Measurements from ENCODE around the gene GVQW3. TPM values are rescaled to one million over a fixed set of nuclear protein-coding genes. Genes with fewer than 3 reads are reported as not detected.

The GVQW3 gene
- total and polyA plus RNA-seq, 2 of the 13 experiments (the other 11 are each of a cell fraction or from before 2014, with no cell fraction given): 5.0 to 5.6 TPM

- no peak; the same call in 1 of the 2 replicates for TF ChIP-seq ZXDC (CRISPR knock-in tag; IDR thresholded peaks at IDR 0.05)
- TF ChIP-seq RFX5 (IDR thresholded peaks at IDR 0.05; ENCODE audit: low read depth, low read length): no peak
- TF ChIP-seq KLF9 (CRISPR knock-in tag; IDR thresholded peaks at IDR 0.05; ENCODE audit: low read depth): no peak
- TF ChIP-seq PRPF4 (IDR thresholded peaks at IDR 0.05; ENCODE audit: low read depth, low read length, poor library complexity, severe bottlenecking): no peak
- no peak for TF ChIP-seq SNAI1 (CRISPR knock-in tag; IDR thresholded peaks at IDR 0.05; ENCODE audit: borderline replicate concordance)
- TF ChIP-seq, protein P1, sequence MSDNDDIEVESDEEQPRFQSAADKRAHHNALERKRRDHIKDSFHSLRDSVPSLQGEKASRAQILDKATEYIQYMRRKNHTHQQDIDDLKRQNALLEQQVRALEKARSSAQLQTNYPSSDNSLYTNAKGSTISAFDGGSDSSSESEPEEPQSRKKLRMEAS (IDR thresholded peaks at IDR 0.05): no peak
- no peak for TF ChIP-seq IRF2 (CRISPR knock-in tag; IDR thresholded peaks at IDR 0.05)
- TF ChIP-seq KLF15 (CRISPR knock-in tag; IDR thresholded peaks at IDR 0.05; ENCODE audit: borderline replicate concordance): no peak
- no peak for TF ChIP-seq GTF3A (CRISPR knock-in tag; conservative IDR thresholded peaks at IDR 0.05)
- no peak for TF ChIP-seq ETV6 (CRISPR knock-in tag; conservative IDR thresholded peaks at IDR 0.05)
- TF ChIP-seq, protein P2, sequence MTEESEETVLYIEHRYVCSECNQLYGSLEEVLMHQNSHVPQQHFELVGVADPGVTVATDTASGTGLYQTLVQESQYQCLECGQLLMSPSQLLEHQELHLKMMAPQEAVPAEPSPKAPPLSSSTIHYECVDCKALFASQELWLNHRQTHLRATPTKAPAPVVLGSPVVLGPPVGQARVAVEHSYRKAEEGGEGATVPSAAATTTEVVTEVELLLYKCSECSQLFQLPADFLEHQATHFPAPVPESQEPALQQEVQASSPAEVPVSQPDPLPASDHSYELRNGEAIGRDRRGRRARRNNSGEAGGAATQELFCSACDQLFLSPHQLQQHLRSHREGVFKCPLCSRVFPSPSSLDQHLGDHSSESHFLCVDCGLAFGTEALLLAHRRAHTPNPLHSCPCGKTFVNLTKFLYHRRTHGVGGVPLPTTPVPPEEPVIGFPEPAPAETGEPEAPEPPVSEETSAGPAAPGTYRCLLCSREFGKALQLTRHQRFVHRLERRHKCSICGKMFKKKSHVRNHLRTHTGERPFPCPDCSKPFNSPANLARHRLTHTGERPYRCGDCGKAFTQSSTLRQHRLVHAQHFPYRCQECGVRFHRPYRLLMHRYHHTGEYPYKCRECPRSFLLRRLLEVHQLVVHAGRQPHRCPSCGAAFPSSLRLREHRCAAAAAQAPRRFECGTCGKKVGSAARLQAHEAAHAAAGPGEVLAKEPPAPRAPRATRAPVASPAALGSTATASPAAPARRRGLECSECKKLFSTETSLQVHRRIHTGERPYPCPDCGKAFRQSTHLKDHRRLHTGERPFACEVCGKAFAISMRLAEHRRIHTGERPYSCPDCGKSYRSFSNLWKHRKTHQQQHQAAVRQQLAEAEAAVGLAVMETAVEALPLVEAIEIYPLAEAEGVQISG (CRISPR knock-in tag; IDR thresholded peaks at IDR 0.05): peak; percentile 32
- no peak for TF ChIP-seq ZNF883 (CRISPR knock-in tag; IDR thresholded peaks at IDR 0.05; ENCODE audit: not compliant biosample characterization)
- no peak for TF ChIP-seq ATRX (CRISPR knock-in tag; IDR thresholded peaks at IDR 0.05; ENCODE audit: borderline replicate concordance)
- no peak for TF ChIP-seq HMGXB4 (CRISPR knock-in tag; IDR thresholded peaks at IDR 0.05; ENCODE audit: borderline replicate concordance in 1 of 2, low read depth in 1 of 2)
- TF ChIP-seq FLYWCH1 (CRISPR knock-in tag; IDR thresholded peaks at IDR 0.05): no peak
- no peak for TF ChIP-seq ARNT2 (CRISPR knock-in tag; IDR thresholded peaks at IDR 0.05; ENCODE audit: low read depth)
- no peak for TF ChIP-seq NFIB (CRISPR knock-in tag; IDR thresholded peaks at IDR 0.05; ENCODE audit: borderline replicate concordance)
- no peak for TF ChIP-seq NKX3-1 (CRISPR knock-in tag; IDR thresholded peaks at IDR 0.05)
- TF ChIP-seq ZNF234 (CRISPR knock-in tag; conservative IDR thresholded peaks at IDR 0.05): no peak
- TF ChIP-seq IKZF5 (CRISPR knock-in tag; IDR thresholded peaks at IDR 0.05): no peak
Observed at GRCh38 chr11:76445121-76446084, 64.3 kb downstream of the GVQW3 start (continued).
